CD4-positive, alpha-beta T cell treated with Interleukin-2 at 100 ng/mL for 4 hours (primary cell): ENCODE data around the gene EIF5AL1.
A peak's percentile ranks its signal among the peaks of the same experiment; 100 is the strongest.
"Not testable (repeated sequence)": the region's sequence is repeated elsewhere in the genome, so short reads cannot be mapped to it uniquely, and the experiment has no call there.

Experiments used
- DNase-seq: peaks from one replicate; pipeline ENCODE4 v3.0.0-alpha.2; 2020; ENCODE audit warnings: low spot score

The EIF5AL1 gene

GRCh38 chr10:79509306-79509933 is 2.9 kb upstream of the EIF5AL1 start:
- not testable (repeated sequence) for DNase-seq

- DNase-seq: not testable (repeated sequence)
Observed at GRCh38 chr10:79509934-79510508, 2.3 kb upstream of the EIF5AL1 start.

- DNase-seq: not testable (repeated sequence)
Observed at GRCh38 chr10:79516532-79517205, 4.3 kb downstream of the EIF5AL1 start.

GRCh38 chr10:79517567-79517966 is 5.2 kb downstream of the EIF5AL1 start:
- not testable (repeated sequence) for DNase-seq

- not testable (repeated sequence) for DNase-seq
Observed at GRCh38 chr10:79521751-79522150, 9.4 kb downstream of the EIF5AL1 start.

- not testable (repeated sequence) for DNase-seq
Observed at GRCh38 chr10:79522464-79522863, 10.1 kb downstream of the EIF5AL1 start.

- DNase-seq: not testable (repeated sequence)
Observed at GRCh38 chr10:79523157-79523853, 11.0 kb downstream of the EIF5AL1 start.

- not testable (repeated sequence) for DNase-seq
Observed at GRCh38 chr10:79525049-79525710, 12.8 kb downstream of the EIF5AL1 start.

- DNase-seq: not testable (repeated sequence)
Observed at GRCh38 chr10:79528261-79528660, 15.9 kb downstream of the EIF5AL1 start.

- DNase-seq: not testable (repeated sequence)
Observed at GRCh38 chr10:79533142-79533902, 21.0 kb downstream of the EIF5AL1 start.

GRCh38 chr10:79533903-79534175 is 21.5 kb downstream of the EIF5AL1 start:
- DNase-seq: not testable (repeated sequence)

- not testable (repeated sequence) for DNase-seq
Observed at GRCh38 chr10:79538311-79538710, 26.0 kb downstream of the EIF5AL1 start.

- not testable (repeated sequence) for DNase-seq
Observed at GRCh38 chr10:79540930-79541329, 28.6 kb downstream of the EIF5AL1 start.

- DNase-seq: no peak
Observed at GRCh38 chr10:79542626-79543025, 30.3 kb downstream of the EIF5AL1 start.

GRCh38 chr10:79544408-79544807 is 32.1 kb downstream of the EIF5AL1 start:
- DNase-seq: not testable (repeated sequence)

- DNase-seq: not testable (repeated sequence)
Observed at GRCh38 chr10:79544926-79545659, 32.8 kb downstream of the EIF5AL1 start.

- DNase-seq: not testable (repeated sequence)
Observed at GRCh38 chr10:79547128-79547527, 34.8 kb downstream of the EIF5AL1 start.

- DNase-seq: peak; percentile 1
Observed at GRCh38 chr10:79547973-79548372, 35.6 kb downstream of the EIF5AL1 start.

- no peak for DNase-seq
Observed at GRCh38 chr10:79552143-79552542, 39.8 kb downstream of the EIF5AL1 start.
